G401.6 (cell line): ENCODE measurements around the gene GPR143.
"Not testable (repeated sequence)": the region's sequence is repeated elsewhere in the genome, so short reads cannot be mapped to it uniquely, and the experiment has no call there.

Experiments
- FAIRE-seq: peaks from 2 replicates; lab custom pipeline; 2012; peaks lifted over from hg19 to GRCh38; lab: Jason Lieb, UNC

GPR143 gene

GRCh38 chrX:9765737-9766097 is at the start of gene GPR143:
Gene GPR143 (minus strand): TSS chrX:9765847. CDS start chrX:9765817, 30 bp downstream.
- FAIRE-seq, result no peak

DNA sequence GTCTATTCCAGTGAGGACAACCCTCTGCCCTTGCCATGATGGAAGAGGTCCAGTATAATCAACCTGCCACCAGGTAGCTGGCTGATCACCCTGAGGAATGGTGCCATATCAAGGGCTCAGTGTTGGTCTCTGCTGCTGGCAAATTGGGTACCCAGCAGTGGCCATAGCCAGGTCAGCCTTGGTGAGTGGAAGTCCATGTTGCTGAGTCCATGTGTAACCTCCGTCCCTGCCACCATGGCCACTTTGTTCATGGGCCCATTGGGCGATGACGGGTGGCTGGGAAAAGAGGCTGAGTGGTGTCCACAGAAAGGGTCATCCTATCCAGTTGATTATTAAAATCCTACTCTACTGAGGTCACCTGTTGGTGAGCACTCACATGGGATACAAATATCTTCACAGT is 45.4 kb upstream of the GPR143 start:
- FAIRE-seq, result not testable (repeated sequence)

GRCh38 chrX:9809876-9810275 is 44.2 kb upstream of the GPR143 start:
- not testable (repeated sequence) for FAIRE-seq

DNA sequence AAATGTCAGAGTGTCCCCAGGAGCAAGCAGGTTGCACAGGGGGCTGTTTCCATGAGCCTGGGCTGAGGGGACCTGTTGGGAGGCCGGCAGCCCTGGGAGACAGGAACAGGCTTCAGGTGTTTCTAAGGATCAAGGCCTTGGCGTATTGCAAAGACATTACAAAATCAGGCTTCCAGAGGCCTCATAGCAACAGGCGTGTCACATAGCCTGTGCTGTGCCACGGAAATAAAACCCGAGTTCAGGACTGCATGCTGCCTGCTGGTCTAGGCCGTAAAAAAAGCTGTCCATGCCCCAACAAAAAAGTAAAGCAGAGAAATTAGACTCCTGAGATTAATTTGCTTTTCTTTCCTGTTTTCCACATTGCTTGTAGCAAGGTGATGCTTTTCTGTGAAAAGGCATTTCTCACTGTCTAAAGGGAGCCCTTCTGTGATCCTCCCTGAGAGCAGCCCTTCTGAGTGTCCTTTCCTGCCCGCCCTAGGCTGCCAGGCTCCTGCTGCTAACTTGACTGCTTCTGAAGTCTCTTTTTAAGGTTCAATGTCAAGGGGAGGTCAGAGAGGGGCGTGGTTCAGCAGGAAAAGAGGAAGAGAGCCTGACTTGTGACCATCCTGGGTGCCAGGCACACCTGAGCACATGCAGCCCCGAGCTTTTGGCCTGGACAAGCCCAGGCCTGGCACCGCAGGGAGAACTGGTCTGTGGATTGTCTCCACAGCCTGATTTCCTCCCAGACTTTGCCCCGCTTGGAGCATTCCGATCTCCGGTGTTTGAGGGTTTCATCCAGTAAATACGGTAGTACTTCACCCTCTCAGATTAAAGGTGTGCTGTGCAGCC is 41.9 kb upstream of the GPR143 start:
- FAIRE-seq, result no peak

GRCh38 chrX:9805956-9806355 is 40.3 kb upstream of the GPR143 start:
- FAIRE-seq, result no peak

GRCh38 chrX:9804444-9804843 is 38.8 kb upstream of the GPR143 start:
- no peak for FAIRE-seq

- FAIRE-seq, result no peak
These were observed 37.1 kb upstream of the GPR143 start for GRCh38 chrX:9802737-9803136.

- FAIRE-seq, result no peak
These were observed 32.0 kb upstream of the GPR143 start for GRCh38 chrX:9797384-9798360.

GRCh38 chrX:9794495-9794894 is 28.8 kb upstream of the GPR143 start:
- FAIRE-seq, result no peak

GRCh38 chrX:9790866-9791265 is 25.2 kb upstream of the GPR143 start:
- no peak for FAIRE-seq

- FAIRE-seq, result no peak
These were observed 23.9 kb upstream of the GPR143 start for GRCh38 chrX:9789555-9789954.

- FAIRE-seq, result no peak
These were observed 23.3 kb upstream of the GPR143 start for GRCh38 chrX:9788911-9789310.

DNA sequence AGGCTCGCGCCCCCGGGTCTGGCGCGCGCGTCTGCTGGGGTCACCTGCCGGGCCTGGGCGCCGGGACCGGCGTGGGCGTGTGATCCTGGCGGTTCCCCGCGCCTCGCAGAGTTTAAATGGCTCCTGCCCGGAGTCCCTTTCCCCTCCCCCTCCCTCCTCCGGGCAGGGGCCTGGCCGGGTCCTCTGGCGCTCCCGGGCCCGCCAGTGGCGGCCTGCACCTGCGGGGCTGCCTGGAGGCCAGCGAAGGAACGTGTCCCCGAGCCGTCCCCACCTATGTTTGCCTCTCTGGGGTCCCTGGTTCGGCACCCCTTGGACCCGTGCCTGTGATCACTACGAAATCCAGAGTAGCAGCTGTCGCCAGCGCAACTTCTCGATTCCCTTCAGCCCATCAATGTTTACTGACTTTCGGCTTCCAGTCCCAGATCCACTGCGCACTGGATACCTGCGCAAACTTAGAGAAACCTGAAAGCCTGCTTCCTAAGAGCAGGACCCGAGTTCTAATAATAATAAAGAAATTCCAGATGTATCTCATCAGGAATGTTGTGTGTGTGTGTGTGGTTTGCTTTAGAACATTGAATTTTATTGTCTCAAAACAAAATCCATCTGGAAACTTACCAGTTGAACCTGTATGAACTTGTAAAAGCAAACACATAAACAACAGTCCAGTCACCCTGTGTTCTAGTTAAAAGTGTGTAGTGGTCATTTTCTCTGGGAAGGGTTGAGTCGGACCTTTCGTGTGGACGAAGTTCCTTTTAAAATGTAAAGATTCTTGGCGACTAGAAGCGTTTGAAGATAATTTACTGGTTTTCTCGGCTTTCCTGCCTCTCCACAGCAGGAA is 21.4 kb upstream of the GPR143 start:
- no peak for FAIRE-seq

- FAIRE-seq, result no peak
These were observed 20.5 kb upstream of the GPR143 start, which contains the start of gene SHROOM2 for GRCh38 chrX:9785944-9786797. Gene SHROOM2 (plus strand): TSS chrX:9786429. CDS start chrX:9786546, 117 bp downstream.

- no peak for FAIRE-seq
These were observed 19.8 kb upstream of the GPR143 start for GRCh38 chrX:9785254-9785943.

- no peak for FAIRE-seq
These were observed 18.7 kb upstream of the GPR143 start for GRCh38 chrX:9784332-9784731.

- FAIRE-seq, result no peak
These were observed 16.3 kb upstream of the GPR143 start for GRCh38 chrX:9781941-9782340.

- FAIRE-seq, result no peak
These were observed 10.3 kb upstream of the GPR143 start for GRCh38 chrX:9775930-9776329.

GRCh38 chrX:9772943-9773342 is 7.3 kb upstream of the GPR143 start:
- FAIRE-seq, result no peak

GRCh38 chrX:9770319-9770718 is 4.7 kb upstream of the GPR143 start:
- no peak for FAIRE-seq
